Fibroblast of mammary gland (primary cell): ENCODE measurements around the gene CLSTN2.

ENCODE experiments used
- DNase-seq: peaks from one replicate; pipeline ENCODE4 v3.0.0-alpha.2; 2010; ENCODE audit warnings: low read depth
- H3K4me3 ChIP-seq: 2 replicates; pipeline ENCODE4 v1.5.1; 2011; ENCODE audit warnings: low read depth, mild to moderate bottlenecking, low read length, moderate library complexity; ENCODE audit not compliant: control insufficient read depth
- CTCF ChIP-seq: conservative IDR thresholded peaks from 2 replicates; pipeline ENCODE4 v1.5.1; 2011; ENCODE audit warnings: low read depth, low read length, inconsistent platforms; ENCODE audit not compliant: control insufficient read depth, insufficient read depth

Gene CLSTN2

GRCh38 chr3:140303875-140304274 is 368.9 kb downstream of the CLSTN2 start:
- no peak for DNase-seq
- no peak for TF ChIP-seq CTCF
- no peak overlapping the region for H3K4me3 ChIP-seq

GRCh38 chr3:140308535-140308934 is 373.6 kb downstream of the CLSTN2 start:
- no peak overlapping the region for H3K4me3 ChIP-seq
- DNase-seq: peak; percentile 17
- TF ChIP-seq CTCF: no peak

- no peak overlapping the region for H3K4me3 ChIP-seq
- TF ChIP-seq CTCF: no peak
- DNase-seq: no peak
These were observed 376.4 kb downstream of the CLSTN2 start for GRCh38 chr3:140311428-140311827.

GRCh38 chr3:140315955-140316354 is 381.0 kb downstream of the CLSTN2 start:
- no peak for DNase-seq
- no peak for TF ChIP-seq CTCF
- H3K4me3 ChIP-seq: no peak overlapping the region

GRCh38 chr3:140316466-140316865 is 381.5 kb downstream of the CLSTN2 start:
- TF ChIP-seq CTCF: no peak
- DNase-seq: no peak
- H3K4me3 ChIP-seq: no peak overlapping the region

- peak; percentile 49 for DNase-seq
- TF ChIP-seq CTCF: no peak
- no peak overlapping the region for H3K4me3 ChIP-seq
These were observed 381.9 kb downstream of the CLSTN2 start for GRCh38 chr3:140316868-140317400.

- no peak for TF ChIP-seq CTCF
- H3K4me3 ChIP-seq: no peak overlapping the region
- no peak for DNase-seq
These were observed 384.8 kb downstream of the CLSTN2 start for GRCh38 chr3:140319739-140320138.
